Panc1 (cell line): Measurements from ENCODE around the gene FAM133A. TPM values are rescaled to one million over a fixed set of nuclear protein-coding genes. Genes with fewer than 3 reads are reported as not detected.

Source experiments
- ATAC-seq: fragments of 200-7000 bp; cut with Tn5 transposase; 2 replicates; pipeline ENCODE4 v1.9.1; 2020; ENCODE audit warnings: mild to moderate bottlenecking, moderate library complexity
- BruUV-seq: library from RNA; stranded (reverse); fragments of 400-500 nt; replicated peaks from 2 replicates; lab custom pipeline; 2021; lab: Mats Ljungman, UMichigan
- CTCF ChIA-PET: fragments of 300-600 bp; sonication (Branson Sonifier 250); formaldehyde crosslinking; loops from one replicate; lab custom pipeline; 2022; ENCODE audit warnings: antibody characterized with exemption; lab: Charles Lee
- POLR2A ChIA-PET: fragments of 300-600 bp; sonication (Branson Sonifier 250); formaldehyde crosslinking; loops from one replicate; lab custom pipeline; 2022; ENCODE audit warnings: antibody characterized with exemption; lab: Charles Lee
- DNase-seq: peaks from one replicate; pipeline ENCODE4 v3.0.0-alpha.2; 2010; ENCODE audit warnings: low read depth, low spot score
- H3K27ac ChIP-seq: 2 replicates; pipeline ENCODE4 v1.5.1; 2011; ENCODE audit warnings: mild to moderate bottlenecking, low read length, inconsistent platforms
- H3K27me3 ChIP-seq: fragments of 200-500 bp; sonication (Bioruptor generic); 2 replicates; pipeline ENCODE4 v1.6.0; 2014; ENCODE audit warnings: low read length, inconsistent platforms; ENCODE audit not compliant: control insufficient read depth, insufficient read depth
- H3K36me3 ChIP-seq: fragments of 200-500 bp; sonication (Bioruptor generic); 2 replicates; pipeline ENCODE4 v1.5.1; 2014; ENCODE audit warnings: inconsistent platforms, mild to moderate bottlenecking, low read length, moderate library complexity; ENCODE audit not compliant: control insufficient read depth, insufficient read depth
- H3K4me1 ChIP-seq: 2 replicates; pipeline ENCODE4 v1.5.1; 2011; ENCODE audit warnings: inconsistent platforms, mild to moderate bottlenecking, low read length, moderate library complexity; ENCODE audit not compliant: control insufficient read depth, insufficient read depth
- H3K4me3 ChIP-seq, 2 experiments: 2 replicates each; pipeline ENCODE4 v1.5.1; 2011 to 2012; ENCODE audit warnings: low read depth in 2 of 2, low read length in 2 of 2, mild to moderate bottlenecking in 2 of 2, inconsistent platforms in 1 of 2, moderate library complexity in 1 of 2
- H3K9me3 ChIP-seq: fragments of 200-500 bp; sonication (Bioruptor generic); 2 replicates; pipeline ENCODE4 v1.5.1; 2014; ENCODE audit warnings: low read depth, mild to moderate bottlenecking, inconsistent platforms, low read length, moderate library complexity; ENCODE audit not compliant: control insufficient read depth, insufficient read depth
- POLR2AphosphoS5 ChIP-seq: IDR thresholded peaks from 2 replicates; pipeline ENCODE4 v1.6.1; 2012; ENCODE audit warnings: mild to moderate bottlenecking, low read depth, low read length, moderate library complexity
- SIN3A ChIP-seq: IDR thresholded peaks from 2 replicates; pipeline ENCODE4 v1.6.1; 2012; ENCODE audit warnings: low read depth, mild to moderate bottlenecking, low read length, moderate library complexity, borderline replicate concordance; ENCODE audit not compliant: insufficient read depth
- TCF7L2 ChIP-seq: IDR thresholded peaks from 2 replicates; pipeline ENCODE4 v1.6.1; 2011; ENCODE audit warnings: mild to moderate bottlenecking, low read depth, low read length, inconsistent platforms
- in situ Hi-C: cut with HindIII; loops from 2 replicates; pipeline ENCODE4 v1.10.0; 2016; ENCODE audit warnings: low sequenced_read_pairs, low pct_unique_long_range_greater_than_20kb
- intact Hi-C: fragments of 100-400 bp; cut with micrococcal nuclease; formaldehyde crosslinking; loops from one replicate; pipeline ENCODE4 v1.10.0; 2022; ENCODE audit not compliant: unreplicated experiment
- total RNA-seq: library from RNA; stranded (reverse); gene quantifications from one replicate; pipeline ENCODE4 v1.2.1, GENCODE V29; 2021; ENCODE audit not compliant: unreplicated experiment
- TF ChIP-seq, protein P1 (sequence below): fragments of 450-650 bp; IDR thresholded peaks from 2 replicates; pipeline ENCODE4 v1.5.1; 2017; ENCODE audit warnings: mild to moderate bottlenecking
- TF ChIP-seq, protein P2 (sequence below), 2 experiments: IDR thresholded peaks; 2 replicates each; pipeline ENCODE4 v1.6.1; 2011 to 2012; ENCODE audit warnings: low read depth in 2 of 2, control low read depth in 1 of 2, low read length in 1 of 2, mild to moderate bottlenecking in 1 of 2, moderate library complexity in 1 of 2; ENCODE audit not compliant: insufficient read depth in 1 of 2

Gene FAM133A
- total RNA-seq, 1 experiment from 2014 or later, result not detected

GRCh38 chrX:93741811-93742210 is 67.8 kb downstream of the FAM133A start:
- in situ Hi-C loops (no loop called here), intact Hi-C loops (no loop called here)
- POLR2A ChIA-PET, result no interaction called here
- H3K27ac ChIP-seq, result no peak overlapping the region
- BruUV-seq, result no TSS peak
- H3K9me3 ChIP-seq, result no peaks in the 10 kb centered on the region
- no peaks in the 10 kb centered on the region for H3K4me1 ChIP-seq
- ATAC-seq (no peak), DNase-seq (no peak)
- H3K27me3 ChIP-seq, result no peaks in the 10 kb centered on the region
- CTCF ChIA-PET, result no interaction called here
- no peaks in the 10 kb centered on the region for H3K36me3 ChIP-seq
- TF ChIP-seq, protein P1, sequence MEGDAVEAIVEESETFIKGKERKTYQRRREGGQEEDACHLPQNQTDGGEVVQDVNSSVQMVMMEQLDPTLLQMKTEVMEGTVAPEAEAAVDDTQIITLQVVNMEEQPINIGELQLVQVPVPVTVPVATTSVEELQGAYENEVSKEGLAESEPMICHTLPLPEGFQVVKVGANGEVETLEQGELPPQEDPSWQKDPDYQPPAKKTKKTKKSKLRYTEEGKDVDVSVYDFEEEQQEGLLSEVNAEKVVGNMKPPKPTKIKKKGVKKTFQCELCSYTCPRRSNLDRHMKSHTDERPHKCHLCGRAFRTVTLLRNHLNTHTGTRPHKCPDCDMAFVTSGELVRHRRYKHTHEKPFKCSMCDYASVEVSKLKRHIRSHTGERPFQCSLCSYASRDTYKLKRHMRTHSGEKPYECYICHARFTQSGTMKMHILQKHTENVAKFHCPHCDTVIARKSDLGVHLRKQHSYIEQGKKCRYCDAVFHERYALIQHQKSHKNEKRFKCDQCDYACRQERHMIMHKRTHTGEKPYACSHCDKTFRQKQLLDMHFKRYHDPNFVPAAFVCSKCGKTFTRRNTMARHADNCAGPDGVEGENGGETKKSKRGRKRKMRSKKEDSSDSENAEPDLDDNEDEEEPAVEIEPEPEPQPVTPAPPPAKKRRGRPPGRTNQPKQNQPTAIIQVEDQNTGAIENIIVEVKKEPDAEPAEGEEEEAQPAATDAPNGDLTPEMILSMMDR, result no peak
- TF ChIP-seq SIN3A (no peak), POLR2AphosphoS5 (no peak)
- H3K4me3 ChIP-seq, result no peak overlapping the region

DNA sequence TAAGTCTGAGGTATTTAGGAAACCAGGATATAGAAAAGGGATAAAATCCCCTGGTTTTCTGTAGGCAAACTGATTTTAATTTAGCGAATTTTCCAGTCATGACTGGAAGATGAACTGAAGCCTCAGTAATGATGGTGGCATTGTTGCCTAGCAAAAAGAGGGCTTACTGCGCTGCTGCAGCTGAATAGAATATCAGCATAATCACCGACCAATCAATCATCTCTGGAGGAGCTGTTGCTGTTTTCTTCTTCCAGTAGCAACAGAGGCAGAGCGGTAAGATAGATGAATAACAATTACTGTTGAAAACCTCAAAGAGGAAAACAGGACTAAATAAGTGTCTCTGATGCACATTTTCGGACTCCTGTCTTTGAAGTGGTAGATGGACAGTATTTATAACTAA is 86.2 kb downstream of the FAM133A start:
- H3K27me3 ChIP-seq, result no peaks in the 10 kb centered on the region
- ChIA-PET POLR2A (no interaction called here), CTCF (no interaction called here)
- no peaks in the 10 kb centered on the region for H3K9me3 ChIP-seq
- DNase-seq (no peak), ATAC-seq (no peak)
- no TSS peak for BruUV-seq
- in situ Hi-C loops (no loop called here), intact Hi-C loops (no loop called here)
- H3K27ac ChIP-seq, result no peak overlapping the region
- no peaks in the 10 kb centered on the region for H3K36me3 ChIP-seq
- H3K4me3 ChIP-seq, result no peak overlapping the region
- TF ChIP-seq SIN3A (no peak), TCF7L2 (no peak), POLR2AphosphoS5 (no peak)
- TF ChIP-seq, protein P1, result no peak
- TF ChIP-seq, protein P2, sequence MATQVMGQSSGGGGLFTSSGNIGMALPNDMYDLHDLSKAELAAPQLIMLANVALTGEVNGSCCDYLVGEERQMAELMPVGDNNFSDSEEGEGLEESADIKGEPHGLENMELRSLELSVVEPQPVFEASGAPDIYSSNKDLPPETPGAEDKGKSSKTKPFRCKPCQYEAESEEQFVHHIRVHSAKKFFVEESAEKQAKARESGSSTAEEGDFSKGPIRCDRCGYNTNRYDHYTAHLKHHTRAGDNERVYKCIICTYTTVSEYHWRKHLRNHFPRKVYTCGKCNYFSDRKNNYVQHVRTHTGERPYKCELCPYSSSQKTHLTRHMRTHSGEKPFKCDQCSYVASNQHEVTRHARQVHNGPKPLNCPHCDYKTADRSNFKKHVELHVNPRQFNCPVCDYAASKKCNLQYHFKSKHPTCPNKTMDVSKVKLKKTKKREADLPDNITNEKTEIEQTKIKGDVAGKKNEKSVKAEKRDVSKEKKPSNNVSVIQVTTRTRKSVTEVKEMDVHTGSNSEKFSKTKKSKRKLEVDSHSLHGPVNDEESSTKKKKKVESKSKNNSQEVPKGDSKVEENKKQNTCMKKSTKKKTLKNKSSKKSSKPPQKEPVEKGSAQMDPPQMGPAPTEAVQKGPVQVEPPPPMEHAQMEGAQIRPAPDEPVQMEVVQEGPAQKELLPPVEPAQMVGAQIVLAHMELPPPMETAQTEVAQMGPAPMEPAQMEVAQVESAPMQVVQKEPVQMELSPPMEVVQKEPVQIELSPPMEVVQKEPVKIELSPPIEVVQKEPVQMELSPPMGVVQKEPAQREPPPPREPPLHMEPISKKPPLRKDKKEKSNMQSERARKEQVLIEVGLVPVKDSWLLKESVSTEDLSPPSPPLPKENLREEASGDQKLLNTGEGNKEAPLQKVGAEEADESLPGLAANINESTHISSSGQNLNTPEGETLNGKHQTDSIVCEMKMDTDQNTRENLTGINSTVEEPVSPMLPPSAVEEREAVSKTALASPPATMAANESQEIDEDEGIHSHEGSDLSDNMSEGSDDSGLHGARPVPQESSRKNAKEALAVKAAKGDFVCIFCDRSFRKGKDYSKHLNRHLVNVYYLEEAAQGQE (IDR thresholded peaks at IDR 0.05; ENCODE audit: insufficient read depth in 1 of 2, low read depth in 2 of 2, low read length in 1 of 2), result no peak
- H3K4me1 ChIP-seq, result no peaks in the 10 kb centered on the region

Other genes with a start within 250 kb of the FAM133A start
- gene NAP1L3, start 628 bp upstream of the FAM133A start, total RNA-seq, result 0.49 TPM